H1 (cell line): ENCODE data around the gene USP36. TPM values are rescaled to one million over a fixed set of nuclear protein-coding genes. Genes with fewer than 3 reads are reported as not detected.

Source experiments
- BCL11A ChIP-seq, 2 experiments: IDR thresholded peaks; one replicate each; pipeline ENCODE4 v1.6.1; 2011; ENCODE audit warnings: low read depth in 2 of 2, low read length in 2 of 2, mild to moderate bottlenecking in 2 of 2
- CHD7 ChIP-seq: fragments of 300-600 bp; sonication (generic); IDR thresholded peaks from 2 replicates; pipeline ENCODE4 v1.7.1; 2012; ENCODE audit warnings: low read length, moderate library complexity, mild to moderate bottlenecking, inconsistent platforms; ENCODE audit not compliant: insufficient replicate concordance
- GTF2F1 ChIP-seq: IDR thresholded peaks from 2 replicates; pipeline ENCODE4 v1.6.1; 2012; ENCODE audit warnings: low read depth, low read length, improper control_type of control experiment, borderline replicate concordance
- MAX ChIP-seq: IDR thresholded peaks from 2 replicates; pipeline ENCODE4 v1.6.1; 2012; ENCODE audit warnings: inconsistent platforms
- NRF1 ChIP-seq: IDR thresholded peaks from 2 replicates; pipeline ENCODE4 v1.6.1; 2011; ENCODE audit warnings: mild to moderate bottlenecking, low read depth, low read length, improper control_type of control experiment
- PHF8 ChIP-seq: fragments of 200-600 bp; sonication (generic); conservative IDR thresholded peaks from 2 replicates; pipeline ENCODE4 v1.7.1; 2012; ENCODE audit warnings: low read depth, mild to moderate bottlenecking, inconsistent platforms, low read length, moderate library complexity
- POLR2AphosphoS5 ChIP-seq: IDR thresholded peaks from 2 replicates; pipeline ENCODE4 v1.6.1; 2011; ENCODE audit warnings: low read depth, low read length
- RFX5 ChIP-seq: IDR thresholded peaks from 2 replicates; pipeline ENCODE4 v1.6.1; 2011; ENCODE audit warnings: low read depth, low read length, improper control_type of control experiment, borderline replicate concordance
- SAP30 ChIP-seq: fragments of 300-600 bp; sonication (generic); IDR thresholded peaks from 2 replicates; pipeline ENCODE4 v1.7.1; 2012; ENCODE audit warnings: low read length, moderate library complexity, mild to moderate bottlenecking, inconsistent platforms; ENCODE audit not compliant: insufficient read depth, insufficient replicate concordance
- SIRT6 ChIP-seq: IDR thresholded peaks from one replicate; pipeline ENCODE4 v1.7.1; 2012; ENCODE audit warnings: low read length, inconsistent platforms
- polyA plus RNA-seq, 7 experiments: library from polyadenylated mRNA; depleted of rRNA in 3 of 7; stranded (reverse) in 5 of 7; unstranded in 2 of 7; fragments of >200 nt in 5 of 7; fragments of 200-250 nt in 2 of 7; gene quantifications; 1 replicate in 5 of 7; 2 replicates in 1 of 7; 4 replicates in 1 of 7; pipeline versions ENCODE4 v1.2.1 to v1.2.3, GENCODE V29; 2011 to 2013; ENCODE audit warnings: missing spikeins in 2 of 7, mixed read lengths in 2 of 7
- total RNA-seq: library from RNA; stranded (reverse); fragmentation: NEBNext Ultra II Directional; extraction: Animal tissue kit (Norgen Biotek cat#: 25700); gene quantifications from 2 replicates; pipeline ENCODE4 v1.2.1, GENCODE V29; 2021

Gene USP36
- total and polyA plus RNA-seq, 2 of the 8 experiments (the other 6 are each of a cell fraction or from before 2014, with no cell fraction given) = 40.7 to 67.7 TPM

- TF ChIP-seq CHD7 = no peak
- no peak for TF ChIP-seq RFX5
- no peak for TF ChIP-seq BCL11A (IDR thresholded peaks at IDR 0.05; ENCODE audit: low read depth in 2 of 2, low read length in 2 of 2)
- TF ChIP-seq MAX = peak; percentile 91
- TF ChIP-seq PHF8 = peak; percentile 57
- TF ChIP-seq NRF1 = peak; percentile 4; the same call in 1 of the 2 replicates
- no peak; the same call in 1 of the 2 replicates for TF ChIP-seq GTF2F1
- TF ChIP-seq SAP30 = peak; percentile 79
- TF ChIP-seq SIRT6 = no peak
- peak; percentile 61 for TF ChIP-seq POLR2AphosphoS5
Observed at GRCh38 chr17:78840780-78841611, at the start of gene USP36 (continued).
